ENCODE data around the gene MCM8.
A peak's percentile ranks its signal among the peaks of the same experiment; 100 is the strongest.

The MCM8 gene

GRCh38 chr20:5947276-5947675, 3.2 kb upstream of the MCM8 start:
- DNase-seq, result no peak

DNA sequence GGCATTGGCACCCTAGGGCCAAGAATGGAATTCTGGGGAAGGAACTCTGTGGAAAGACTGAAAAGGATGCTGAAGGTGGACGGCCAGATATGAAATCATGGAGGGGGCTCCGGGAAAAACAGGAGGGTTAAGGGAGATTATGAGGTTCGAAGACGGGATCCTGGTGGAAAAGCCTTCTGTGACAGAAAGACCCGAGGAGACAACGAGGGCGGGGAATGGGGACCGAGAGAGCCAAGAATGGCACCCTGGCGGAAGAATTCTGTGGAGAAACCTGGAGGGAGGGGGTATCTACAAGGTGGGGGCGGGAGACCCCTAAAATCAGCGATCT, 545 bp upstream of the MCM8 start:
- no peak for DNase-seq

DNA sequence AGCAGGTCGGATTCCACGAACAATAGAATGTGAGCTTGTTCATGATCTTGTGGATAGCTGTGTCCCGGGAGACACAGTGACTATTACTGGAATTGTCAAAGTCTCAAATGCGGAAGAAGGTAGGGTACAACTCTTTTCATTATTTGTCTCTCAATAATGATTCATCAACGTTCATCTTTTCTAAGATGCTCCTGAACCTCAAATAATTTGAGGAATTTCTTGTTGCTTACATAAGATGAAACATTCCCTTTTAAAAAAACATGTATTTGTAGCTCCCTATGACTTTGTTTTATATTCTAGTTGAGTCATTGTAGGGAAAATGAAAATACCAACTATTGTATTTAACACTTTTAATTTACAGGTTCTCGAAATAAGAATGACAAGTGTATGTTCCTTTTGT, 17.0 kb downstream of the MCM8 start:
- DNase-seq, result no peak

DNA sequence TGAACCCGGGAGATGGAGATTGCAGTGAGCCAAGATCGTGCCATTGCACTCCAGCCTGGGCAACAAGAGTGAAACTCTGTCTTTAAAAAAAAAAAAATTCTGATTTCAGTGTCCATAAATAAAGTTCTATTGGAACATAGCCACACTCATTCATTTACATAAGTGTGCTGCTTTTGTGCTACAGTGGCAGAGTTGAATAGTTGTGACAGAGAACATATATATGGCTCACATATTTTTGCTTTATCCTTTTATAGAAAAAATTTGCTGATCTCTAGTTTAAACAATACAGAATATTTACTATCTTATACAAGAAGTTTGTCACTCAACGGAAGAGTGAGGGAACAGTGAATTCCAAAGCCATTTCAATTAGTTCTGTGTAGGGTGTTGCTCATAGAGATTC, 18.0 kb downstream of the MCM8 start:
- no peak for DNase-seq

DNA sequence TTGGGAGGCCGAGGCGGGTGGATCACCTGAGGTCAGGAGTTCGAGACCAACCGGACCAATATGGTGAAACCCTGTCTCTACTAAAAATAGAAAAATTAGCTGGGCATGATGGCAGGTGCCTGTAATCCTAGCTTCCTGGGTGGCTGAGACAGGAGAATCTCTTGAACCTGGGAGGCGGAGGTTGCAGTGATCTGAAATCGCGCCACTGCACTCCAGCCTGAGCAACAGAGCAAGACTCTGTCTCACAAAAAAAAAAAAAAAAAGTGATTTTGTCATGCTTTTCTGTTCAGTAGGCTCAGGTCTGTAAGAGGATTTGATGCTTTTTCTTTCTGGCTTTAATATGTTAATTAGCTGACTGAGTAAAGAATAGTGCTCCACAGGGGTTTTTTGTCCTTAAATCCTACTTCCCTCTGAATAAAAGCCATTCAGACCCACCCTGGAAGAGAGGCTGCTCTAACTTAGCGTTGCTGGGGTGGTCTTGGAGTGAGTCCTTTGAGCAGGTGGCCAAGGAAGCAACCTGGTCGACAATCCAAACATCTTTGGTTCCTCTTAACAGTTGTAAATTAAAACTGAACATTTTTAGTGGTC, 19.0 kb downstream of the MCM8 start:
- DNase-seq, result no peak

DNA sequence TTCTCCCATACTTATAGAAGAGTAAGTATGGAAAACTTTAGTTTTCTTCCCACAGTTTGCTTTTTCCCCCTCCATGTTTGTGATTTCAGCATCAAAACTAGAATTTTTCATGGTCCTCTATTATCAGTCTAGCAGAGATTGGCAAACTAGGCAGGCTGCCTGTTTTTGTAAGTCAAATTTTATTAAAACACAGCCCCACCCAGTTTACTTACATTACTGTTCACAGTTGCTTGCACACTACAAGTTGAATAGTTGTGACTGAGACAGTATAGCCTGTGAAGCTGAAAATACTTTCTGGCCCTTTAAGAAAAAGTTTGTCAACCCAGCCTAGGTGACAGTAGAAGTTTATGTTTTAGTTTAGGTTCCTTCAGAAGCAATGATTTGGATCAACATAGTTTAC, 19.5 kb downstream of the MCM8 start:
- DNase-seq, result no peak

DNA sequence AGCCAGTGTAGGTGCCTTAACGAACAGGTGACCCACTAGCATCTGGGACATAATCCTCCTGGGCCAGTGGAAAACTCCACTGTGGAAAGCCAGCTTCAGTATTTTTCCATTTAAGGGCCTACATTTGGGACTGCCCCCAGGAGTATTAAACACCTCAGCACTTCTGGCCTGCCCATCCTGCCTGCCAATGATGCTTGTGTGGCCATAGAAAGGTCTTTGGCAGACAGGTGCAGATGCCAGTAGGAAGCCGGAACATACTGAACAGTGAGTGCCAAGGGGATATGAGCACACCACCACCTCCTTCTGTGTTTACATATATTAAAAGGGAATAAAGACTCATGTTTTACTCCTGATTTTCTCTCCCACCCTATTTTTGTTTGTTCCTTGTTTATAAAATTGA, 19.9 kb downstream of the MCM8 start:
- no peak for DNase-seq

GRCh38 chr20:5971203-5971602, 20.8 kb downstream of the MCM8 start:
- no peak for DNase-seq

- DNase-seq, result no peak
Measured at GRCh38 chr20:5973172-5973571, 22.7 kb downstream of the MCM8 start.

DNA sequence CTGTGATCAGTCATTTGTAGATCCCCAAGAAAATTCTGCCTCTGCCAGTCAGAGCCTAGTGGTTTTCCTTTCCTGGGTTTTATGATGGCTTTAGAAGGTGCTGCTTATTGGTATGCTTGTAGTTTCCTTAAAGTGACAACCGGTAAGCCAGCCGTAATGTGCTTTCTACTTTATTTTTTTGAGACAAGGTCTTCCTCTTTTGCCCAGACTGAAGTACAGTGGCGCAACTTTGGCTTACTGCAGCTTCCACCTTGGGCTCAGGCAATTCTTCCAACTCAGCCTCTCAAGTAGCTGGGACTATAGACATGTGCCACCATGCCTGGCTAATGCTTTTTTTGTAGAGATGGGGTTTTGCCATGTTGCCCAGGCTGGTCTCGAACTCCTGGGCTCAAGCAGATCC, 23.5 kb downstream of the MCM8 start:
- DNase-seq, result no peak

GRCh38 chr20:5974531-5974930, 24.1 kb downstream of the MCM8 start:
- no peak for DNase-seq

- no peak for DNase-seq
Measured at GRCh38 chr20:5975778-5976177, 25.3 kb downstream of the MCM8 start.

DNA sequence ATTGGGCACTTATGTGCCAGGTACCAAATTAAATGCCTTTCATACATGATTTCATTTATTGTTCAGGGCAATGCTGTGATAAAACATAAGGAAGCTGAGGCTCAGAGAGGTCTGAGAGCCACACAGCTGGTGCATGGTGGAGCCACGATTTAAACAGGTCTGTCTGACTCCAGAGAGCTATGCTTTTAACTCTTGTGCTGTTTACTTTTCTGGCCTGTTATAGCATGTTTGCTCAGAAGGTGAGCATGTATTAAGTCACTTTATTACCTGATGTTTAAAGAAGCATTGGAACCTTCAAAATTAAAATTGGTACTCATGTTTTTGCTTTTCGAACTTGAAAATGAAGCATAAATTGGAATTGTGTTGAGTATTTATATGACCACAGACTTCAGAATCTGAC, 26.8 kb downstream of the MCM8 start:
- no peak for DNase-seq

DNA sequence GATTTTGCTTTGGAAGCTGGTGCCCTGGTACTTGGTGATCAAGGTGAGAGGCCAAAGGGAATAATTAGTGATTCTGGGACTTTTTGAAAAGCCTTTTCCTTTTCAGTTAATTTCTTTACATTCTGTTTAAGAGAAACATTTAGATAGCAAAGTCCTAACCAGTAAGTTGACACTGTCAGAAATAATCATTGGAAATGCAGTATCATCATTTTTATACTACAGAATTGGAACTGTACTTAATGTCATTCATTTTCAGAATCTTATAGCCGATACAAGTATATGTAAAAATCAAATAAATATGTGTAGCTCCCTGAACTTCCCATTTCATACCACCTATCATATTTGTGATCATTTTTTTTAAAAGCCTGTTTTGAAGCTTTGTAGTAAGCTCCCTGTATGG, 27.5 kb downstream of the MCM8 start:
- DNase-seq, result no peak

- no peak for DNase-seq
Measured at GRCh38 chr20:5979801-5980200, 29.3 kb downstream of the MCM8 start.

GRCh38 chr20:5980720-5981538, 30.5 kb downstream of the MCM8 start:
- DNase-seq, result no peak

DNA sequence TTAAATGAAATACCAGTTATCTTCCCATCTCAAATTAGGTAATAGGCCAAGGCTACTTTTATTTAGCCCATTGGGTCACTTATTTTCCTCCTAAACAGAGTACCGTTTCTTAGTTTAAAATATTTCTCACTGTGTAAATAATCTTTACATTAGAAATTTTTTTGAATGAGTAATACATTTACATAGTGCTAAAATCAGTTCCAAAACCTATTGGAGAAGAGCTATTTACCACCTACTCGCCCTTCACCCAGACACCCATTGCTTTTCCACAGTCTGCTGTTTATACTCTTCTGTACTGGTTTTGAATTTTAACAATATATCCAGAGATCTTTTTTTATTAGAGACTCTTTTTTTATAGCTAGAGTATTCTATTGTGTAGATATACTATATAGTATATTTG, 36.9 kb downstream of the MCM8 start:
- no peak for DNase-seq

GRCh38 chr20:5989539-5989938, 39.1 kb downstream of the MCM8 start:
- no peak for DNase-seq

DNA sequence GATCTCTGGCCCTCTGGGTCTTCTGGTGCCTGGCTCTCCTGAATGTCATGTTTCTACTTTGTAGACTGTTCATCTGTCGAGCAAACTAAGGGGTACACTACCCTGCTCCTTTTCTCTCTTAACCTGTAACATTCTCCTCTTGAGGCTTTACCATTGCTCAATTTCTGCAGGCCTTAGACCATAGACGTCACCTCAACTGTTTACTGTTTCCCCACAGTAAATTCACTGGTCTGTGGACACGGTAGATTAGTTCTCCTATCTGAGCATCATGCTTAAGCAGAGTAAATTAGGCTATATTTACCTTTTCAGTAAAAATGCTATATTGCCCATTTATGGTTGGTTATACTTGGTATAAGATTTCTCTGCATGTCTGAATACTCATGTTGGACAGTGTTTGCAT, 40.5 kb downstream of the MCM8 start:
- DNase-seq, result no peak

- DNase-seq, result no peak
Measured at GRCh38 chr20:5991623-5992441, 41.4 kb downstream of the MCM8 start.

GRCh38 chr20:5996765-5997164, 46.3 kb downstream of the MCM8 start:
- no peak for DNase-seq

- DNase-seq, result no peak
Measured at GRCh38 chr20:5999783-6000182, 49.3 kb downstream of the MCM8 start.

DNA sequence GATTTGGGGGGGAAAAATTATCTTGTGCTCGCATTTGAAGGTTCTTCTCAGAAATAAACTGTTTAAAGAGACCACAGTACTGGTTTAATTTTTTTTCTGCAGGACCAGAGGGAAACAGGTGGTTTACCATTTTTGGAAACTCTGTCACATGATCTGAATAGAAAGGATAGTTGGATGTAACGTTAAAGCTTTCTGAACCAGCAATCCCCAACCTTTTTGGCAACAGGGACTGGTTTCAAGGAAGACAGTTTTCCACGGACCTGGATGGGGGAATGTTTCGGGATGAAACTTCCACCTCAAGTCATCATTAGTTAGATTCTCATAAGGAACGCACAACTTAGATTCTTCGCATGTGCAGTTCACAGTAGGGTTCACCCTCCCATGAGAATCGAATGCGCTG, 50.4 kb downstream of the MCM8 start:
- no peak for DNase-seq

DNA sequence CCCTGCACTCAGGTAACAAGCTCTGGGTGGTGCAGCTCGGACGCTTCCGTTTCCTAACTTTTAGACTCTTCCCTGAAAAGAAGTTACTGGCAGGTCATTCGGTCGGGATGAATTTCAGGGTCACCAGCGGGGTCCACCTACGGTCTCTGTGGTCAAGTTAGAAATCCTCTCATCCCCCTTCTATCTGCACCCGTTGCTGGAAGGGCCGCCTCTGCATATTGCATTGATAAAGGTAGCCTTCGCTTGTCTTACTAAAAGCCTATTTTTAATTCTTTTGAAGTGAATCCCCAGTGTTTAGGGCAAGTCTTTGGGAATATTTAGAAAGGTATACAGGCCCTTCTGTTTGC, 56.1 kb downstream of the MCM8 start:
- peak; percentile 38 for DNase-seq
